ENCODE results near the gene RASA3. TPM values are rescaled to one million over a fixed set of nuclear protein-coding genes. Genes with fewer than 3 reads are reported as not detected.
A peak's percentile ranks its signal among the peaks of the same experiment; 100 is the strongest.

Gene RASA3
- total RNA-seq, 1 donor from 2014 or later, result 9.3 TPM

GRCh38 chr13:114073881-114074612 lies 58.4 kb downstream of the RASA3 start:
- H3K4me1 Mint-ChIP-seq (ENCODE audit: unreplicated experiment), result peaks cover 36% of the 10 kb centered on the region
- no peaks in the 10 kb centered on the region for H3K36me3 Mint-ChIP-seq
- TF ChIP-seq CTCF (conservative IDR thresholded peaks at IDR 0.05), result no peak
- H3K9me3 Mint-ChIP-seq, result no peaks in the 10 kb centered on the region
- H3K27ac Mint-ChIP-seq, result no peak overlapping the region
- no peak for DNase-seq (ENCODE audit: extremely low spot score, unreplicated experiment)
- H3K27me3 Mint-ChIP-seq, result no peaks in the 10 kb centered on the region
- no peak overlapping the region for H3K4me3 Mint-ChIP-seq

- H3K36me3 Mint-ChIP-seq, result no peaks in the 10 kb centered on the region
- no peak overlapping the region for H3K27ac Mint-ChIP-seq
- no peak overlapping the region for H3K4me3 Mint-ChIP-seq
- H3K9me3 Mint-ChIP-seq, result no peaks in the 10 kb centered on the region
- no peak for TF ChIP-seq CTCF (conservative IDR thresholded peaks at IDR 0.05)
- H3K27me3 Mint-ChIP-seq, result no peaks in the 10 kb centered on the region
- H3K4me1 Mint-ChIP-seq (ENCODE audit: unreplicated experiment), result peaks cover 41% of the 10 kb centered on the region
- no peak for DNase-seq (ENCODE audit: extremely low spot score, unreplicated experiment)
Measured at GRCh38 chr13:114072421-114072820, 60.0 kb downstream of the RASA3 start.

- Mint-ChIP-seq H3K27ac (no peak overlapping the region), H3K4me1 (ENCODE audit: unreplicated experiment) (peaks cover 41% of the 10 kb centered on the region), H3K4me3 (no peak overlapping the region), H3K9me3 (no peaks in the 10 kb centered on the region), H3K27me3 (no peaks in the 10 kb centered on the region), H3K36me3 (no peaks in the 10 kb centered on the region)
- DNase-seq (ENCODE audit: extremely low spot score, unreplicated experiment), result no peak
- no peak for TF ChIP-seq CTCF (conservative IDR thresholded peaks at IDR 0.05)
Measured at GRCh38 chr13:114071991-114072390, 60.4 kb downstream of the RASA3 start.

- Mint-ChIP-seq H3K9me3 (no peaks in the 10 kb centered on the region), H3K4me1 (ENCODE audit: unreplicated experiment) (peaks cover 37% of the 10 kb centered on the region), H3K27ac (peak overlapping the region; percentile 3), H3K36me3 (no peaks in the 10 kb centered on the region), H3K4me3 (no peak overlapping the region), H3K27me3 (no peaks in the 10 kb centered on the region)
- TF ChIP-seq CTCF (conservative IDR thresholded peaks at IDR 0.05), result no peak
- DNase-seq (ENCODE audit: extremely low spot score, unreplicated experiment), result no peak
Measured at GRCh38 chr13:114071410-114071809, 61.0 kb downstream of the RASA3 start.

- Mint-ChIP-seq H3K36me3 (no peaks in the 10 kb centered on the region), H3K4me1 (ENCODE audit: unreplicated experiment) (peaks cover 39% of the 10 kb centered on the region), H3K9me3 (no peaks in the 10 kb centered on the region), H3K4me3 (no peak overlapping the region), H3K27ac (no peak overlapping the region), H3K27me3 (no peaks in the 10 kb centered on the region)
- no peak for DNase-seq (ENCODE audit: extremely low spot score, unreplicated experiment)
- no peak for TF ChIP-seq CTCF (conservative IDR thresholded peaks at IDR 0.05)
Measured at GRCh38 chr13:114070098-114070799, 62.2 kb downstream of the RASA3 start.
